Stimulated activated effector memory CD8-positive, alpha-beta T cell treated with anti-CD3 and anti-CD28 coated beads, Interleukin-12 subunit alpha, Interleukin-12 subunit beta, amount 100 ng/mL, for 72 hours (primary cell): Measurements from ENCODE around the gene PSD.

Source experiments
- ATAC-seq: fragments of 150-1000 bp; cut with Tn5 transposase; 2 replicates; pipeline ENCODE4 v1.10.0; 2021
- DNase-seq, 2 donors: peaks; one replicate each; pipeline ENCODE4 v3.0.0; 2021 to 2022; ENCODE audit warnings: low spot score in 2 of 2
- H3K27ac Mint-ChIP-seq: one replicate; pipeline ENCODE4 v1.8.0; 2022; ENCODE audit warnings: mild to moderate bottlenecking, mixed read lengths
- H3K36me3 Mint-ChIP-seq: one replicate; pipeline ENCODE4 v1.8.0; 2022; ENCODE audit warnings: mild to moderate bottlenecking, mixed read lengths
- H3K4me1 Mint-ChIP-seq: one replicate; pipeline ENCODE4 v1.8.0; 2022; ENCODE audit warnings: mixed read lengths
- H3K4me3 Mint-ChIP-seq: one replicate; pipeline ENCODE4 v1.8.0; 2022; ENCODE audit warnings: mild to moderate bottlenecking, mixed read lengths
- H3K9me3 Mint-ChIP-seq: one replicate; pipeline ENCODE4 v1.8.0; 2022; ENCODE audit warnings: mixed read lengths

The PSD gene

DNA sequence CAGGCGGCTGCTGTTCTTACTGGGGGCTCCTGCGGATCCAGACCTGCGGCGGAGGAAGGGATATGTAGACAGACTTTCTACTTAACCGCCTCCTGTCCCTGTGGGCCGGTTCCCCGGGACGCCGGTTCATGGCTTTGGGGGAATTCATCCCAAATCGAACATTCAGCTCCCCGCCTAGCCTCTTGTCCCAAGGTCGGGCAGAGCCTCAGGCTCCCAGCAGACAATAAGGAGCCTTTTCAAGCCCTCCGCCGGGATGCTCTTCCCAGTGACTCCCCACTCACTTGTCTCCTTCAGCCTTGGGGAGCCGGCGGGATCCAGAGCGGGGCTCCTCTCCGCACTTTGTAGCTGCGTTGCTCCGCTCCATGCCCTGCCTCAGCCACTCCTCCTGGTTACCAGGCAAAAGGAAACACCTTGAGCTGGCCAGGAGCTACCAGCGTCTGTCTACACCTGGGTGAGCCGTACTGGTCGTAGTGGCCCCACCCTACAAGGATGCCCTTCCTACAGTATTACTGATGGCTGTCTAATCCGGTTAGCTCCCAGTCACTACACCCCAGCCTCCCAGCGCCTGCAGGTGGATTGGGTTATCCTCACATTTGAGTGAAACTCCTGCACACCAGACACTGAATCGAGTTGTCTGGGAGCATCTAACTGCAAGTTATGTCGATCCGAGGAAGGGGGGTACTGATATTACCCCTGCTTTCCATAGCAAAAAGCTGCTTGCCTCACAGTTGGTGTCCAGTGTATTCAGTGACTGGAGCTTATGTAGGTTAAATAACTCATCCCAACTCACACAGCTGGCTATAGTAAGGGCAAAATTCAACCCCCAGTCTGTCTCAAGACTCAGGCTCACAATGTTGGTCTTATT lies 32.8 kb upstream of the PSD start, which contains the start of gene C10orf95:
Gene C10orf95 (minus strand): TSS at position 439 of the 865 bp plus-strand sequence. CDS start 450 bp downstream, outside the sequence.
- H3K27ac Mint-ChIP-seq, result peak within 1 kb of the TSS; percentile 94
- DNase-seq, result peak in 1 of 2 donors; percentile 60

DNA sequence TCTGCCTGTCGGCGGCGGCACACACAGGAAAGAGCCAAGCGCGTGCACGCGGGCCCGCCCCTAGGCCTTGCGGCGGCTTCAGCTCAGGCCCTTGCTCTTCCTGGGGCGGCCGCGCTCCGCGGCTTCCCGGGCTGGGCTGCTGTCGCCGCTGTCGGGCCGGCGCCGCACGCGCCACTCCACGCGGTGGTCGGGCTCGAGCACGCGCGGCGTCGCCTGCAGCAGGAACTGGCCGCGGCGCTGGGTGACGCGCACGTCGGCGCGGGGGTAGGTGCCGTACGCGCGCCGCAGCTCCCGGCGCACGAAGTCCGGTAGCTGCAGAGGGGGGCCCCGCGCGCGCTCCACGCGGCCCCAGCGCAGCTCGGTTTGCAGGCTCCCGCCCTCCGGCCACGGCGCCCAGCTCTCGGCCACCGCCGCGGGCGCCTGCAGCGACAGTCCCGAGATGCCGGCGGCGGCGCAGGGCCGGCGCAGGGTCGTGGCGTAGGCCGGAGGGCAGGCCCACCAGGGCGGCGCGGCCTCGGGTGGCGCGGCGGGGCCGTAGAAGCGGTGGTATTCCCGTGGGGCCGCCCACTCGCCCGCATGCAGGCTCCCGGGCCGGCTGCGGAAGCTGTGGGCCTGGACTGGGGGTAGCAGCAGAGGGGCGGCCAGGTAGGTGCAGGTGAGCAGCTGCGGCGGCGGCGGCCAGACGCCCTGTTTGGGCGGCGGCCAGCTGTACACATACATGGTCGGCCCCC lies 32.0 kb upstream of the PSD start:
- ATAC-seq, result peak; percentile 87
- peaks cover 31% of the 10 kb centered on the region for H3K4me1 Mint-ChIP-seq
- H3K4me3 Mint-ChIP-seq, result peak overlapping the region; percentile 90
- H3K36me3 Mint-ChIP-seq, result peaks cover 56% of the 10 kb centered on the region
- H3K9me3 Mint-ChIP-seq, result no peaks in the 10 kb centered on the region
- H3K27ac Mint-ChIP-seq, result peak overlapping the region; percentile 94
- peak; percentile 80 to 89 for DNase-seq

More for the DNA sequence above, 32.8 kb upstream of the PSD start, which contains the start of gene C10orf95:
- H3K4me3 Mint-ChIP-seq, result peak within 1 kb of the TSS; percentile 90
- peaks cover 56% of the 10 kb centered on the region for H3K36me3 Mint-ChIP-seq
- H3K4me1 Mint-ChIP-seq, result peaks cover 31% of the 10 kb centered on the region
- no peak for ATAC-seq
- H3K9me3 Mint-ChIP-seq, result no peaks in the 10 kb centered on the region

DNA sequence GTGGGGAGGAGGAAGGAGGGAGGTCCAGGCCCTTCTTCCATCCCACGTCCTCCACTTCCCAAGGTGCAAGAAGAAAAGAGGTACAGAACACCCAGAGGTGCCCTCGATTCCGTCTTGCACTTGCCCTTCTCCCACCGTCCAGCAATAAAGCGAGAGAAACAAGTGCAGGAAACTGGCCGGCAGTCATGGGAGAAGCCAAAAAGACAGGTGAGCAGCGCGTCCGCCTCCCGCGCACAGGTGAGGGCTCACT lies 31.5 kb upstream of the PSD start:
- Mint-ChIP-seq H3K4me1 (peaks cover 31% of the 10 kb centered on the region), H3K4me3 (peak overlapping the region; percentile 90), H3K36me3 (peaks cover 51% of the 10 kb centered on the region), H3K27ac (peak overlapping the region; percentile 94), H3K9me3 (no peaks in the 10 kb centered on the region)
- peak; percentile 0 for ATAC-seq
- DNase-seq, result no peak

DNA sequence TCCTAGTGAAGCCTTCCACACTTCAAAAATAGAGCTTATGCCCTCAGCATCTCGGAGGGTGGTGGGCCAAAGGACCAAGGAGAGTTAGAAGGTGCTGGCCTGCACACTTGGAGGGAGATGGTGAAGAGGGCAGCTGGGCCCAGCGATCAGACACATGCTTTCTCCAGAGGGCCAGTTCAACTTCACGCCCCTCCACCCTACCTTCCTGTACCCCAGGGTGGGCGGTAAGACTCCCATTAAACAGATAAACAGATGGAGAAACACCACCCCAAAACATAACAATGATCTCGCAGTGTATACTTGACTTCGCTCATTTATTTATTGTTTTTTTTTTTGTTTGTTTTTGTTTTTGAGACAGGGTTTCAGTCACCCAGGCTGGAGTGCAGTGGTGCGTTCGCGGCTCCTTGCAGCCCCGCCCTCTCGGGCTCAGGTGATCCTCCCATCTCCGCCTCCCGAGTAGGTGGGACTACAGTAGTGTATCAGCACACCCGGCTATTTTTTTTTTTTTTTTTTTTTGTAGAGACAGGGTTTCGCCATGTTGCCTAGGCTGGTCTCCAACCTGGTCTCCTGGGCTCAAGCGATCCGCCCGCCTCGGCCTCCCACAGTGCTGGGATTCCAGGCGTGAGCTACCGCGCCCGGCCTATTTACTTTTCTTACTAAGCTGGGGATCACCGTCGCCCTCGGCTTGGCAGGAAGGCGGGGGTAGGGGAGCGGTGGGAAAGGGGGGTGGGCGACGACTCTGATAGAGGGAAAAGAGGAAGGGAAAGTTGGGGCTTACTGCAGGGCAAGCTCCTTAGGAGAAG lies 30.9 kb upstream of the PSD start:
- H3K36me3 Mint-ChIP-seq, result peaks cover 45% of the 10 kb centered on the region
- H3K27ac Mint-ChIP-seq, result peak overlapping the region; percentile 94
- ATAC-seq, result peak; percentile 76
- no peaks in the 10 kb centered on the region for H3K9me3 Mint-ChIP-seq
- H3K4me1 Mint-ChIP-seq, result peaks cover 31% of the 10 kb centered on the region
- H3K4me3 Mint-ChIP-seq, result peak overlapping the region; percentile 90
- DNase-seq, result peak; percentile 57 to 86

DNA sequence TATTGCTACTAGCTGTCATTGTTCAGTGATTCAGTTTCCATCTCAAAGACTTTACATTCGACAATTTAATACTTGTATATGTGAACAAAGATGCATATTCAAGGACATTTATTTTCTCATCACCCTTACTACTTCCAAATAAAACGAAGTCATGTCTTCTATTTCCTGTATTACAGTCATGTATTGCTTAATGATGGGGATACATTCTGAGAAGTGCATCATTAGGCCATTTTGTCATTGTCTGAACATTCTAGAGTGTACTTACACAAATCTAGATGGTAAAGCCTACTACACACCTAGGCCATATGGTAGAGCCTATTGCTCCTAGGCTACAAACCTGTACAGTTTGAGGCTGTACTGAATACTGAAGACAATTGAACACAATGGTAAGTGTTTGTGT lies 26.3 kb upstream of the PSD start:
- no peaks in the 10 kb centered on the region for H3K9me3 Mint-ChIP-seq

DNA sequence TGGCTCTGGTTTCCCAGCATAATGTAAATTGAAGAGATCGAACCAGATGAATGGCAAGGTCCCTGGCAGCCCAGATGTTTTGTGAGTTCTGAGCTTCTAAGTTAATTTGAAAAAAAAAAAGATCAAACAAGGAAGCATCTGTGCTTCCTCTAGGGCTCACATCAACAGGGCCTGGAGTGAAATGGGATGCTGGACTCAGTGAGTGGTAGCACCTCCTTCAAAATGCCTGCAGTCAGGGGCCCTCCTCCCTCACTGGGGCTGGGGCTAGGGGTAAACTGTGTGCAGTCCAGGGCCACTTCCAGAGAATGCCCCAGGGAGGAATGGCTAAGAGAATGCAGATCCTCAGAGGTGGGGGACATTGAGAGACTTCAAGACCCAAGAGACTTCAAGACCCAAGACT lies 19.8 kb upstream of the PSD start:
- ATAC-seq, result no peak
- Mint-ChIP-seq H3K27ac (no peak overlapping the region), H3K9me3 (no peaks in the 10 kb centered on the region), H3K36me3 (peaks cover under 1% of the 10 kb centered on the region), H3K4me3 (no peak overlapping the region), H3K4me1 (peaks cover 46% of the 10 kb centered on the region)
- no peak for DNase-seq

More for the DNA sequence above, 26.3 kb upstream of the PSD start:
- no peak overlapping the region for H3K4me3 Mint-ChIP-seq
- no peak for ATAC-seq
- H3K27ac Mint-ChIP-seq, result no peak overlapping the region
- peaks cover 6% of the 10 kb centered on the region for H3K36me3 Mint-ChIP-seq
- no peak for DNase-seq
- H3K4me1 Mint-ChIP-seq, result peaks cover 8% of the 10 kb centered on the region

DNA sequence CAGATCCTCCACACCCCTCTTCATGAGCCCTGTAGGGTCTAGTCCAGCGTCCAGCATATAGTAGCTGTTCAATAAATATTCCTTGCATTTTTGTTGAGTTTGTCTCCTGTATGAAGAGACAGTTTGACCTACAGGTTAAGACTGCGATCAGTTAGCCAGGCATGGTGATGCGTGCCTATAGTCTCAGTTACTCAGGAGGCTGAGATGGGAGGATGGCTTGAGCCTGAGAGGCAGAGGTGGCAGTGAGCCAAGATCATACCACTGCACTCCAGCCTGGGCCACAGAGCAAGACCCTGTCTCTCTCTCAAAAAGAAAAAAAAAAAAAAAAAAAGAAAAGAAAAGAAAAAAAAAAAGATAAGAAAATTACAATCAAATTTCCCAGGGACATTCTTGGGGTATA lies 18.9 kb upstream of the PSD start:
- DNase-seq, result no peak
- H3K4me1 Mint-ChIP-seq, result peaks cover 55% of the 10 kb centered on the region
- peaks cover 8% of the 10 kb centered on the region for H3K36me3 Mint-ChIP-seq
- no peak overlapping the region for H3K27ac Mint-ChIP-seq
- peak overlapping the region; percentile 90 for H3K4me3 Mint-ChIP-seq
- no peaks in the 10 kb centered on the region for H3K9me3 Mint-ChIP-seq
- no peak for ATAC-seq

DNA sequence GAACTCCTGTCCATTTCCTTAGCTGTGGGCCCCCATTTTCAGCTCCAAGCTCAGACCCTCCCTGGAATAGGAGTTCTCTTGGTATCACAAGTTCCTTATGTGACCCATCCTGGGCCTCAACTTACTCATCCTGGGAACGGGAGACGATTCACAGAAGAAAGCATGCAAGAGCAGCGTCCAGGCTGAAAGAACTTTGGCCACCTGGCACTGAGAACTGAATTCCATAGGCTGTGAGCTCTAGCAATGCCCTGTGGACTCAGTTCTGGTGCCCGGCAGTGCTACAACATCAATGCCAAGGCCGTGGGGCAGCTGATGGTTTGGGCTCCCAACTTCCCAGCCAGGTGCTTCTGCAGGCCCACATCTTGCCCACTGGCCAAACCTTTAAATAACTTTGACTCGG lies 17.7 kb upstream of the PSD start:
- Mint-ChIP-seq H3K27ac (peak overlapping the region; percentile 95), H3K36me3 (peaks cover 8% of the 10 kb centered on the region), H3K4me3 (peak overlapping the region; percentile 90), H3K9me3 (no peaks in the 10 kb centered on the region), H3K4me1 (peaks cover 65% of the 10 kb centered on the region)
- DNase-seq (no peak), ATAC-seq (no peak)

DNA sequence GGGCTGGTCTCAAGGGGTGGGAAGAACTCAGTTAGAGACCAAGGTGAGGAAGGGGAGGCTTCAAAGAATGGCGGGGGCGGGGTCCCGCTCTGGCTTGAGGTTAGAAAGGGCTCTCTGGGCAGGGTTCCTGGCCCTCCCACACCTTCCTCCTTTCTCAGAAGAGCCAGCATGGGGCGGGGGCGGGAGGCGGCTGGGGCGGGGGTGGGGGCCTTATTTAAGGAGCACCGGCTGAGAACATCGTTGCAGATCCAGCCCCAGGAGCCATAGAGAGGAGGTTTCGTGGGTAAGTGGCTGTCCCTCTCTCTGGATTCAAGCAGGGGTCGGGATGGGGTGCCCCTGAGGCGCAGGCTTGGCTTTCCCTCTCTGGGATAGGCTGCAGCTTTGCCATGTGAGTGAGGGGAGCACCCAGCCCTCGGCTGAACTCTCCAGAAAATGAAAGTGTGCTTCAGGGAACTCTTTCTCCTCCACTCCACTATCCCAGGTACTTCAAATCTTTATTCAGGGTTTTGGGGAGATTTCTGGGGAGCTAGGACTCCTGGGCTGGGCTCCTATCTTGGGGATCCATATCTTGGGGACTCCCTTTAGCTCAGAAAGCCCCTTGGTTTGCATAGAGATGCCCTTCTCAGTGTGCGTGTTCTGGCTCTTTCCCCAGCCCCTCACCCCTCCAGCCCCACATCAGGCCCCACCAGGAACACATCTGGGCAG lies 17.1 kb upstream of the PSD start:
- H3K9me3 Mint-ChIP-seq, result no peaks in the 10 kb centered on the region
- H3K27ac Mint-ChIP-seq, result peak overlapping the region; percentile 95
- H3K36me3 Mint-ChIP-seq, result peaks cover 8% of the 10 kb centered on the region
- peaks cover 66% of the 10 kb centered on the region for H3K4me1 Mint-ChIP-seq
- H3K4me3 Mint-ChIP-seq, result peak overlapping the region; percentile 90
- DNase-seq (peak in 1 of 2 donors; percentile 71), ATAC-seq (peak; percentile 27)

DNA sequence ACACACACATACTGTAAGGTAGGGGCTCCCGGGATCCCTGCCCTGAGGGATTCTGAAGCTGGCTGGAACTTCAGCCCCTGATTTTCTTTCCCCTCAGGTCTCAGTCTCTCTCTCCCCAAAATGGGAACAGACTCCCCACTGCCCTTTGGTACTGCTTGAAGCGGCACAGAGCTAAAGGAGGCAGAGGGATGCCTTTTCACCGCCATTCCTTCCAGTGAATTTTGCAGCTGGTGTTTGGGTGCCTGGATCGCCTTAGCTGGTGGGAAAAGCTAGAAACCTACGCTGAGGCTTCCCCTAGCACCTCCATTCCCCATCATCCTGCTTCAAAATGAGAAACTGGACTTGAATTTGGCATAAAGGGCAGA lies 16.5 kb upstream of the PSD start:
- no peak for DNase-seq
- peak overlapping the region; percentile 90 for H3K4me3 Mint-ChIP-seq
- peaks cover 8% of the 10 kb centered on the region for H3K36me3 Mint-ChIP-seq
- H3K27ac Mint-ChIP-seq, result peak overlapping the region; percentile 95
- no peak for ATAC-seq
- H3K4me1 Mint-ChIP-seq, result peaks cover 66% of the 10 kb centered on the region
- H3K9me3 Mint-ChIP-seq, result no peaks in the 10 kb centered on the region

DNA sequence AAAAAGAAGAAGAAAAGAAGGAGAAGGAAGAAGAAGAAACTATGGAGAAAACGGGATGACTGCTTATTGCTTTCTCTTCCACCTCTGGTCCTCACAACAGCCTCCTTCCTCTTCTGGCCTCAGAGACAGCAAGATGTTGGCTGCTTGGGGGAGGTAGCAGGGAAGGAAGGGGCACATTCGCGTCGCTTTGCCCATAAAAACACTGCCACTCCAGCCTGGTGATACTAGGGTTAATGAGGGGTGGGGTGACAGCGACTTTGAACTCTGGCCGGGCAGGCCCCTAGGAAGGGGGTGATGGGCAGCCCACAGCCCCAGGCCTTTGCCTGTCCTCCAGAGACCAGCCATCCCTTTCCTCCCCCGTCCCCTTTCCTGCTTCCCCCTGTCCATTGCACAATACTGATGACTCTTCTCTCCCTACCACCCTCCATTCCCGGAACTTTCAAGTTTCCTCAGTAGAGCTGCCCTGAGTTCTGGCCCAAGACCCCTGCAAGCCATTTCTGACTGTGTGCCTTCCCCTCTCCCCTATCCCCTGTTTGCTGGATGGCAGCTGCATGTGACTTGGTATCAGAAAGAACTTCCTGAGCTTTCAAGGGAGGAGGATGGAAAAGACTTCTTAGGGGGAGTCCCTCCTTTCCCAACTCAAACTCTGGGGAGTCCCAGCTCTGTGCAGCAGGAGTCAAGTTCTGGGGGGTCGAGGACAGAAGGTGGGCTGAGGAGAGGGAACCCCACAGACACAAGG lies 16.0 kb upstream of the PSD start:
- peaks cover 8% of the 10 kb centered on the region for H3K36me3 Mint-ChIP-seq
- no peaks in the 10 kb centered on the region for H3K9me3 Mint-ChIP-seq
- peak overlapping the region; percentile 90 for H3K4me3 Mint-ChIP-seq
- ATAC-seq (no peak), DNase-seq (no peak)
- H3K4me1 Mint-ChIP-seq, result peaks cover 66% of the 10 kb centered on the region
- peak overlapping the region; percentile 95 for H3K27ac Mint-ChIP-seq

DNA sequence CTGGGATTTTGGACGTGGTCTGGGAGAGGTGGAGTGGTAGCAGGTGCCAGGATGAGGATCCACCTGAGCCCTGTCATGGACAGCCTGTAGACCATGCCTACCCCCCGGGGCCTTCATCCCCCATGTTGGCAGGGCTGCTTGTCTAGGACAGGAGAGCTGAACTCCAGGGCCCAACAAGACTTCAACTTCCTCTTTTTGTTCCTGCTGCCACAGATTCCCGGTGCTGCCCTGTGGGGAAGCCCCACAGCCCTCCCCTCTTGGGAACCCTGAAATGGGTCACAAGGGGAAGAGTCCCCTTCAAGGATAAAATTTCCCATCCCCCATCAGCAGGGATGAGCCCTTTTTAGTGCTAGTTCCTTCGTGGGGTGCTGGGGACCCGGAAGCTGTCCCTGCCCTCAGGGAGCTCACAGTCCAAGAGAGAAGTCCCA lies 15.0 kb upstream of the PSD start:
- peaks cover 9% of the 10 kb centered on the region for H3K36me3 Mint-ChIP-seq
- H3K4me3 Mint-ChIP-seq, result peak overlapping the region; percentile 90
- ATAC-seq, result no peak
- H3K27ac Mint-ChIP-seq, result peak overlapping the region; percentile 95
- H3K9me3 Mint-ChIP-seq, result no peaks in the 10 kb centered on the region
- H3K4me1 Mint-ChIP-seq, result peaks cover 66% of the 10 kb centered on the region
- DNase-seq, result no peak

DNA sequence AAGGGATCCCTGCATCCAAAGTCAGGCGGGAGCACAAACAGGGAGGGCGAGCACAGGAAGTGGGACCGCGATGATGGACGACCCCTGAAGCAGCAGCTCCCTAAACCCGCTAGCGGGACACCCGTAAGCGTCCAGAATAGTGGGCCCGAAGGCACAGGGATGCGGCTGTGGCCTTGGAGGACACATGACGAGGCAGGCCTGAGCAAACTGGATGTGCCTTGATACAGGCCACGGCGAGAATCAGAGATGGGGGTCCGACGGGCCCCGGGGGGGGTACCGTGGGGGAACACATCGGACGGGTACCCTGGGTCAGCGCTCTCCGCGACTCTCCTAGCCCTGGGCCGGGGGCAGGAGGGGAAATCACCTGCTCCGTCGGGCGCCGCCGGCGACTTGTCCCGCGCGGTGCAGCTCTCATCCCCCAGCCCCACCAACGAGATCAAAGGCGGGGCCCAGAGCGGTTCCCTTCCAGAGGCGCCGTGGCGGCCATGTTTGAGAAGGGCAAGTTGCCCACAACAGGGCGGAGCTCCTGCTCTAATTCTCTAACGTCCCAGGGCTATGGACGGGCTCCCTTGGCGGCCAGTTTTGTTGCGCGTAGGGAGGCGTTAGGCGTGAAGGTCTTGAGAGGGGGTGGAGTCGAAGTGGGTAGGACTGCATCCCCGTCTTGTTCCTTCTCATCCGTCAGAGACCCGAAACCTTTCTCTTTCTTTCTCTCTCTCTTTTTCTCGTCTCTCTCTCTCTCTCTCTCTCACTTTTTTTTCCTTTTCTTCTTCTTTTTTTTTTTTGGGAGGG lies 13.8 kb upstream of the PSD start, which contains the start of gene CUEDC2:
Gene CUEDC2 (minus strand): TSS at position 413 of the 789 bp plus-strand sequence. CDS start 7,386 bp downstream, outside the sequence.
- peak; percentile 95 to 100 for DNase-seq
- peak within 1 kb of the TSS; percentile 90 for H3K4me3 Mint-ChIP-seq
- peaks cover 14% of the 10 kb centered on the region for H3K36me3 Mint-ChIP-seq
- no peaks in the 10 kb centered on the region for H3K9me3 Mint-ChIP-seq
- peak within 1 kb of the TSS; percentile 95 for H3K27ac Mint-ChIP-seq
- peak; percentile 96 for ATAC-seq
- peaks cover 64% of the 10 kb centered on the region for H3K4me1 Mint-ChIP-seq
